Erythroblast (primary cell): ENCODE measurements around the gene PPFIA4.
"Not testable (repeated sequence)": the region's sequence is repeated elsewhere in the genome, so short reads cannot be mapped to it uniquely, and the experiment has no call there.

Source experiments
- DNase-seq, 2 experiments: peaks; one replicate each; lab custom pipeline; 2025; lab: John Stamatoyannopoulos, UW
- GATA1 ChIP-seq: IDR thresholded peaks from 2 replicates; pipeline ENCODE4 v1.6.1; 2011; ENCODE audit warnings: low read depth, mild to moderate bottlenecking, control low read depth, low read length, moderate library complexity
- POLR2A ChIP-seq: IDR thresholded peaks from 2 replicates; pipeline ENCODE4 v1.6.1; 2011; ENCODE audit warnings: mild to moderate bottlenecking, low read length

Gene PPFIA4

GRCh38 chr1:203026031-203026665 lies at the start of gene PPFIA4:
TSS of gene PPFIA4 (plus strand) at chr1:203026491. CDS start at chr1:203039009, 12,518 bp downstream.
- TF ChIP-seq POLR2A (no peak), GATA1 (no peak)
- DNase-seq = peak; percentile 92 to 95

DNA sequence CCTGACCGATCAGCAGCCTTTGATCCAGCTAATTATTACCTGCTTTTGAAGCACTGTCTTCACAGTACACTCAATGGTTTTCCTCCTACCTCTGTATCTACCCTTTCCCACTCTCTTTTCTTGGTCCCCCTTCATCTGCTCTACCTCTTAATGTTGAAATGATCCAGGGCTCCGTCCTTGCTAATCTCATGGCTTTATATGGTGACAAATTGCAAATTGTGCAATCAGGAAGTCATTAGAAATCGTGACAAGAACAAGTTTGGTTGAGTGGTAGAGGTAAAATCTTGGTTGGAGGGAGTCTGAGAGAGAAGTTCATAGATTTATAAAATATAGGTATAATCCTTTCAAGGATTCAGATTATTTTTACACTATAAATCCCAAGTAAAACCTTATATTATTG lies 49.7 kb upstream of the PPFIA4 start:
- no peak for TF ChIP-seq POLR2A
- TF ChIP-seq GATA1 = no peak
- DNase-seq = no peak

DNA sequence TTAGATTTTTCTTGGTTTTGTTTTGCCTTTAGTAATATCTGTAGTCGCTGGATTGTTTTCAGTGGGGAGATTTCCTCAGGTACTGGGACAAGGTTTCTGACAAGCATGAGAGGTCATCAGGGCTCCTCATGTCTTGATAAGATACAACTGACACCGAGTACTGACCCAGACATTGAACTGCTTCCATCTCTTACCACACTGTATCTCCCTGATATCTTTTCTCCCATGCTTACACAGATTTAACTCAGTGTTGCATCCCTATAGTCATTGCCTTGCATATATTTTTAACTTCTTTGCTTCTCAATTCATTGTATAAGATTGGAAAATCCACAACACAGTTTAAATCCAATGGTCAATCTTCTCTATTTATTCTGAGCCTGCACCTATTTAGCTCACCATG lies 46.8 kb upstream of the PPFIA4 start:
- no peak for DNase-seq
- TF ChIP-seq GATA1 (no peak), POLR2A (no peak)

GRCh38 chr1:202981939-202982338 lies 44.4 kb upstream of the PPFIA4 start:
- no peak for TF ChIP-seq GATA1
- no peak for TF ChIP-seq POLR2A
- peak; percentile 66 to 84 for DNase-seq

GRCh38 chr1:202982715-202983430 lies 43.4 kb upstream of the PPFIA4 start:
- DNase-seq = peak in 1 of 2 experiments; percentile 41
- TF ChIP-seq POLR2A (no peak), GATA1 (no peak)

DNA sequence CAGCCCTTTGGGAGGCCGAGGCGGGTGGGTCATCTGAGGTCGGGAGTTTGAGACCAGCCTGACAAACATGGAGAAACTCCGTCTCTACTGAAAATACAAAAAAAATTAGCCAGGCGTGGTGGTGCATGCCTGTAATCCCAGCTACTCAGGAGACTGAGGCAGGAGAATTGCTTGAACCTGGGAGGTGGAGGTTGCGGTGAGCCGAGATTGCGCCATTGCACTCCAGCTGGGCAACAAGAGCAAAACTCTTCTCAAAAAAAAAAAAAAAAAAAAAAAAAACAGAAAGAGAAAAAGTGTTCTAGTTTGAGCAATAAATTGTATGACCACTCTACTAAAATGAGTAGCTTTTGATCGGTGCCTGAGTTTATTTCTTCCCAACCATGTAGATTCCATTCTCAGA lies 40.2 kb upstream of the PPFIA4 start:
- not testable (repeated sequence) for DNase-seq

GRCh38 chr1:202987255-202987654 lies 39.0 kb upstream of the PPFIA4 start:
- TF ChIP-seq POLR2A (no peak), GATA1 (no peak)
- DNase-seq = no peak

GRCh38 chr1:202987922-202988583 lies 38.2 kb upstream of the PPFIA4 start:
- TF ChIP-seq POLR2A (no peak), GATA1 (no peak)
- no peak for DNase-seq

DNA sequence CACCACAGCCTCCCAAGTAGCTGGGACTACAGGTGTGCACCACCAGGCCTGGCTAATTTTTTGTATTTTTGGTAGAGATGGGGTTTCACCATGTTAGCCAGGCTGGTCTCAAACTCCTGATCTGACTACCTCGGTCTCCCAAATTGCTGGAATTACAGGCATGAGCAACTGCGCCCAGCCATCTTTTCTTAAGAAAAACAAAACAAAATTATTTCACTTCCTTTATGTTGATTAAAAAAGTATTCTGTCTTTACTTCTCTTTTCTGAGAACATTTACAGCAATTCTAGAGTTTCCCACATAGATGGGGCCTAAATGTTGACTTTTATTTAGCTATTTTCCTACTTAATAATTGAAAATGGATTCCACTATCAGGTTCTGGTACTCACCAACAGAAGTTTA lies 36.4 kb upstream of the PPFIA4 start:
- DNase-seq = no peak
- no peak for TF ChIP-seq GATA1

- TF ChIP-seq POLR2A = no peak
- no peak for TF ChIP-seq GATA1
- no peak for DNase-seq
These were observed 35.2 kb upstream of the PPFIA4 start for GRCh38 chr1:202991112-202991511.

DNA sequence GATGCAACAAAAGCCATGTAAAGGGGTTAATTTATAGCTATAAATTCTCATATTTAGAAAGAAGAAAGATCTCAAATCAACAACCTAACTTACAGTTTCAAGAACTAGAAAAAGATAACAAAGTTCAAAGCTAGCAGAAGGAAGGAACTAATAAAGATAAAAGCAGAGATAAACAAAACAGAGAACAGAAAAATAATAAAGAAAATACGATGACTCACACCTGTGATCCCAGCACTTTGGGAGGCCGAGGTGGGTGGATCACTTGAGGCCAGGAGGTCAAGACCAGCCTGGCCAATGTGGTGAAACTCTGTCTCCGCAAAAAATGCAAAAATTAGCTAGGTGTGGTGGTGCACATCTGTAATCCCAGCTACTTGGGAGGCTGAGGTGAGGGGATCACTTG lies 31.5 kb upstream of the PPFIA4 start:
- DNase-seq = no peak
- TF ChIP-seq GATA1 (no peak), POLR2A (no peak)

- peak; percentile 78 to 87 for DNase-seq
- no peak for TF ChIP-seq GATA1
- no peak for TF ChIP-seq POLR2A
These were observed 27.2 kb upstream of the PPFIA4 start for GRCh38 chr1:202998836-202999750.

DNA sequence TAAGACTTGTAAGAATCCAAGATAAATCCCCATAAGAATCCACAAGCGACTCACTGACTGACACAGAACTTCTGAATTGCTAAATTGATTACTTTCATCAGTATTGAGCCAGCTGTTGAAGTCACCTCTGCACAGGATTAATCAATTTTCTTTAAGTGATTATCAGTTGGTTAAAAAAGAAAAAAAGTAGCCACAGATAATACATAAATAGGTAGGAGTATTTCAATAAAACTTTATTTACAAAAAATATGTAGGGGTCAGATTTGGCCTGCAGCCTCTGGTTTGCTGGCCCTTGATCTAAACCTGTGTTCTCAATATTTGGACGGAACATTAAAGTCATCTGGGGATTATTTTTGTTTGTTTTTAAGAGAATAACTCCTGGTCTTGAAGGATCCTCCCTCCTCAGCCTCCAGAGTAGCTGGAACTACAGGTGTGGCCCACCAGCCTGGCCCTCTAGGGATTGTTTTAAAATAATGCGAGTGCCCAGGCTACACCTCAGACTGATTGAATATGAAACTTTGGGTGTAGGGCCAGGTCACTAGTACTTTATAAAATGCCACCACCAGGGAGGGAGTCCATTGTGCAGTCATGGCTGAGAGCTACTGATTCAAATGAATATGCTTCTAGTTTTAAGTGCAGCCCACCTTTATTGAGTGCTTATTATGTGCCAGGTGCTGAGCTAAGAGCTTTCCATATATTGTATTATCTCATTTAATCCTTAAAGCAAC lies 25.9 kb upstream of the PPFIA4 start:
- DNase-seq = no peak
- no peak for TF ChIP-seq POLR2A
- TF ChIP-seq GATA1 = no peak
